Embryonic facial prominence (tissue), 1 donor: ENCODE results near the gene NUDT5.
"Not testable (repeated sequence)": the region's sequence is repeated elsewhere in the genome, so short reads cannot be mapped to it uniquely, and the experiment has no call there.

Source experiments
- DNase-seq: peaks from one replicate; pipeline ENCODE4 v3.0.0-alpha.2; 2016; ENCODE audit errors: extremely low spot score

Gene NUDT5

DNA sequence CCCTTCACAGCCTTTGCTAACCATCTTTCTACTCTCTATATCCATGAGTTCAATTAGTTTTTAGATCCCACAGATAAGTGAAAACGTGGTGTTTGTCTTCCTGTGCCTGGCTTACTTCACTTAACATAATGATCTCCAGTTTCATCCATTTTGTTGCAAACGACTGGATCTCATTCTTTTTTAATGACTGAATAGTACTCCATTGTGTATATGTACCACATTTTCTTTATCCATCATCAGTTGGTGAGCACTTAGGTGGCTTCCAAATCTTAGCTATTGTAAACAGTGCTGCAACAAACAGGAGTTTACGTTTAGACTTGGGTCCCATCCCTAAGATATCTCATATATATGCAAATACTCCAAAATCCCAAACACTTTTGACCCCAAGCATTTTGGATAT is 9.4 kb upstream of the NUDT5 start:
- DNase-seq, result no peak

DNA sequence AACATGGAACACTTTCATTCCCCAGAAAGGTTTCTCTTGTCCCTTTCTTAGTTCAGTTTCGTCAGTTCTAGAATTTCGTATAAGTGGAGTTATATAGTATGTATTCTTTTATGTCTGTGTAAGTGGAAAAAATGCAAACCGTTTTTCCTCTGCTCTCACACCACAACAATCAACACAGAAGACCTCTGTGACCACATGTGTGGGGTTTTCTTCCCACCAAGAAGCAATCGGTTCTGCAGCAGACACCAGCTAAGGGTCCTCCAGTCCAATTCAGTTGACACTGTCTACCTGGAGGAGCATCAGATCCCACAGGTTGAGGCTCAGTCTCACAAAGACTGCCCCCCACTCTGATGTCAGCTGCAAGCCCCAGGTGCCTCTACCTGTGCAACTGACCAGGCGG is 6.5 kb upstream of the NUDT5 start:
- no peak for DNase-seq

DNA sequence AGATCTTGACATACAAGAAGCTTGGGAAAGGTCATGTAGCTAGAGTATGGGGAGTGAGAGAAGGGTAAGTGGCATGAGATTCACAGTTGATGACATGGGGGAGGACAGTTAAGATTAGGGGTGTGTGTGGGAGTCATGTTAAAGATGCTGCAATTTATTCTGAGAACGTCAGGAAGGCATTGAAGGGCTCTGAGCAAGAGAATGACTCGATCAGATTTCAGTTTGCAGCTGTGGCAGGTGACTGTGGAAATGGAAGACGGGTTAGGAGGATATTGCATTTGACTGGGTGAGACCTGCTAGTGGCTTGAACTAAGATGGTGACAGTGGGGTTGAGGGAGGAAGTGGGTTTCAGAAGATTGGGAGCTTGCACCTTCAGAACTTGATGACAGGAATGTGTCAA is 5.9 kb upstream of the NUDT5 start:
- DNase-seq, result no peak

DNA sequence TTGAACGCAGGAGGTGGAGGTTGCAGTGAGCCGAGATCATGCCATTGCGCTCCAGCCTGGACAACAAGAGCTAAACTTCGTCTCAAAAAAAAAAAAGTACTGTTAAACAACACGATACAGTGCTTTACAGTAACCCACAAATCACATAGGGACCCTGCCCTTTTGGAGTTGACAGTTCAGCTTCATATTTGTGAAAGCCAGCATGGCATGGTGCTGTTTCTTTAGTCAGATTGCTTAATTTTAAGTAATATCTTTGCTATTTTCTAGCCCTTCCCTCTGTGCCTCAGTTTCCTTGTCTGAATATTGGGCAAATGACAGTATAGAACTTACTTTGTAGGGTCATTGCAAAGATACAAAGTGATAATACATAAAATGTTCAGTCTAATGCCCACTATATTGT is 5.2 kb upstream of the NUDT5 start:
- DNase-seq, result no peak

DNA sequence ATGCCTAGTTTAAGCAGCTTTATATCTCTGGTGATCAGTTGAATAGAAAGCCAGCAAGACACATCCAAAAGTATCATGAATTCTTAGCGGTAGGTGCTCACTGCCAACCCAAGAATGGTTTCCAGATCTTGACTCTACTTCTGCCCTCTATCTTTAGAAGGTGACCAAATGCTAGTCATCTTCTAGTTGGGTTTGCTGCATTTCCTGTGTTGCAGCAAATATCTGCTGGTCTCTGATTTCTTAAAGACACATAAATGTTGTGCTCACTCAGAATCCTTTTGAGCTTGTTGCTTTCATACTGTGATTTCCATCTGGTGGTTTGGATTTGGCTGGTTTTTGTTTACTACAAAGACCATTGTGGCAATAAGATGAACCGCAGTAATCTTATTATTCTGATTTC is 2.5 kb upstream of the NUDT5 start:
- DNase-seq, result no peak

DNA sequence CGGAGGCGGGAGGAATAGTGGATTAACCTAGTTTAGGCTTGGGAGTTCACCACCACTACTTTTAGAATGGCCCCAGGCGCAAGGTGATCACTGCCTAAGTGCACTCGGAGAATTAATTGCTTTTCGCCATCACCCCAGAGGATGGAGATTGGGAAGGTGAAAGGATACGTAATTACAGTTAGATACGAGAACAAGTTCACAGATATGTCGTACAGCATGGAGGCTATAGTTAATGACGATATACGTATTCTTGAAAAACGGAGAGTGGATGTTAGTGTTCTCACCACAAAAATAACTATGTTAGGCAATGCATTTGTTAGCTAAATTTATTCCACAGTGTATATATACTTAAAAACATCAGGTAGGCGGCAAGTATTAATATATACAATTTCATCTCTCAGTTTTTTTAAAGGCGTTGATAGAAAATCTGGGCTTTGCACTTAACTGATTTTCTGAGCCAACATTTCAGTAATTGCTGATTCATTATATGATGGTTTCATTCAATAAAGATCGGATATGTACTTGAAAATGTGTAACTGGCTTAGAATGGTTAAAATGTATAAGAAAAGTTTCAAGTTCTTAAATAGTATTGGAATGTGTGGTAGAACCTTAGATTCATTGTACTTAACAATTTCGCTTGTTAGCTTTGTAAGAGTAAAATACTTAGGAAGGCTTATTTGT is 980 bp upstream of the NUDT5 start:
- DNase-seq, result no peak

DNA sequence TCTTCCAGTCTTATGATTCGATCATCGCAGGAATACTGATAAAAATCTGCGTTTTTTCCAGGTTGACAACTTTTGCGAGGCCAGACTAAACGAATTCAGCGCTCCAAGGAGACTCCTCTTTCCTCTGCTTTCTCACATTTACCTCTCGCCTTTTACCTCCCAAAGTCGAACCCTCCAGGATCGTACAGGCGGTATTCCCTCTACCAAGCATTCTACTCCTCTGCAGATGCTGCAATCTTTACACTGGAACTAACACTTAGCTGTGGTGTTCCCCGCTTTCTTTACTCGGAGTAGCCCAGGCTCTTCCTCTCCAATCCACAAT is 449 bp downstream of the NUDT5 start:
- no peak for DNase-seq

DNA sequence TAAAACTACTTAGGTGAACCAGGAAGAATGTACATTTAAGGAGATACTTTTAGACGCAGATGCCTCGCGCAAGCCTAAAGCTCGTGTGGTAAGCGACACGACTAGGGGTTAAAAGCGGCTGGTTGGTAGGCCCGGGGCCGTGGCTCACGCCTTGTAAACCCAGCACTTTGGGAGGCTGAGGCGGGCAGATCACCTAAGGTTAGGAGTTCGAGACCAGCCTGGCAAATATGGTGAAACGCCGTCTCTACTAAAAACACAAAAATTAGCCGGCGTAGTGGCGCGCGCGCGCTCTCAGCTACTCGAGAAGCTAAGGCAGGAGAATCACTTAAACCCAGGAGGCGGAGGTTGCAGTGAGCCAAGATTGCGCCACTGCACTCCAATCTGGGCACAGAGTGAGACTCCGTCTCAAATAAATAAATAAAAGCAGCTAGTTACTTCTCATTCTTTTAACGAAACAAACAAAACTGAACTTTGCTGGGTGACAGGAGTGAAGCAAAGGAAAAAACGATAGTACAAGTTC is 879 bp downstream of the NUDT5 start:
- no peak for DNase-seq

DNA sequence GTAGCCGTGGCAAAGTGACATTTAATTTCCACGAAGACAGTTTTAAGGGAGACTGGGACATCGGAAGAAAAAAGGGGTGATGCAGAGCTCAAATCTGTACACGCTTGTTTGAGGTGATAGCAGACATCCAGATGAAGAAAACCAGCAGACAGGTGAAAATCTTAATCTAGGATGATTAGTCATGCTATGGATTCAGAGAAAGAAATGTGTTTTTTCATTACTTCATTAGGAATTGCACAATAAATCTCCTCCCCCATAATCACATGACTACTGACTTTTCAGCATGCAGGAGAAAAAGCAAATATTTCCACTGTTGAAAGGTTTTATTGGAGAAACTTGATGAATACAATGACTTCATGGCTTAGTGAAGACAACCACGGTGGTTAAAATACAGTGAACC is 2.5 kb downstream of the NUDT5 start:
- no peak for DNase-seq

DNA sequence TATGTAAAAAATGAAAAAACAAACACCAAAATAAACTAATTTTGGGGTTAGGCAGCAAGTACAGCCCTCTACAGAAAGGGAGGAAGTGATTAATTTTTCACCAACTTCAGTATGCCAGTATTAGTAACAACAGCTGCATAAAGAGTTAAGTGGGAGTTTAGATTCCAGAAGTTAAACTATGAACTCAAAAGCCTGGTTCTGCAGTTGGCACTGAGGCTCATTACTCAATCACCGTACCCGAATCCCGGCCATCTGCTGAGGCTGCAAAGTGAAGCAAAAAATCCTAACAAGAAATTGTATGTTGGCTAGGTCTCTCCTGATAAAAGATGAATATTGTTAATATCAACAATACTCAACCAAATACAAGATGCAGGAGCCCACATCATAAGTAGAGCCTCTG is 4.0 kb downstream of the NUDT5 start:
- no peak for DNase-seq

DNA sequence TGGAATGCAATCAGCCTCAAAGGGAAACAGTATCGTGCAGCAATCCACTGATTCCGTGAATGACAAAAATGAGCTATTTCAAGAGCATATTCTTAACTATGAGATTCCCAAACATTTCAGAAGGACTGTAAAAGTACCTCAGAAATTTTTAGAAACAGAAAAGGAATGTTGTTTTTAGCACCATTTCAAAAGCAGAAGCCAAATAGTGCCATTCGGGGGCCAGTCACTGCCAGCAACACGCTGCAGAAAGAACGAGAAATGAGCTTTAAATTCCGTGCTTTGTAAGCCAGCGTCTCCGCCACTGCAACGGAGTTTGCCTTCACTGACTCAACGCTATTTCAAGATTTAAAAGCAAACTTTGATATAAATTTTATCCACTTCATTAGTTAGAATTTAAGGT is 6.3 kb downstream of the NUDT5 start:
- no peak for DNase-seq

DNA sequence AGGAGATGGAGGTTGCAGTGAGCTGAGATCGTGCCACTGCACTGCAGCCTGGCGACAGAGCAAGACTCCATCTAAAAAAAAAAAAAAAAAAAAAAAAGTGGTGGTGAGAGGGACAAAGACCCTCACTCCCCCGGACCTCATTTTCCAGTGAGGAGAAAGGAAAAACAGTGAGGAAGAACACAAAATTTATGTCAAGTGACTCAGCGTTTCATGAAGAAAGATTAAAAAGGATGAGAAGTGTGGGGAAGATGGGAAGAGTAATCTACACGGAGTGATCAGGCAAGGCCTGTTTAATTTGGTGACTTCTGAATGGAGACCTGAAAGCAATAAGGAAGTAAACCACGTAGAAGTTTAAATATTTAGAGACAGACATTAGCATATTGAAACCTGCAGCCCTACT is 7.0 kb downstream of the NUDT5 start:
- no peak for DNase-seq

DNA sequence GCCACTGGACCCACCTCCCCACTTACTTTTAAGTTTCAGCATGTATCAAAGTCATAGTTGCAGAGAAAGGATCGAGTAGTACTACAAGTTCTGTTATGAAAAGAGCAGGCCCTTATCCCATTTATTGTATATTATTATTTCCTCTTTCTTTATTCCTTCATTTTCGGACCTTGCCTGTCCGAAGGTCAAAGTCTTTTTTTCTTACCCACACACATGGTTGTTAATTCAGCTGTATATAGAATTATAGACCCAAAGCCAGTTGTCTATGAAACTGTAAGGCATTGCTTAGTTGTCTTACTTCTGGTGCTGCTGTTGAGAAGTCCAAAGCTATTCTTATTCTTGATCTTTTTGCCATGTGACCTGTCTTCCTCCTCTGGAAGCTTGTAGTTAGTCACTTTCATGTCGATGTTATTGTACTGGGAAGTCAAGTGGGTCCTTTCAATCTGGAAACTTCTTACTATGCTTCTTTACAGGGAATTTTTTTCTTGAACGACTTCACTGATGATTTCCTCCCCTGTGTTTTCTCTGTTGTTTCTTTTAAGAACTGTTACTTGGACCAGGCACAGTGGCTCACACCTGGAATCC is 8.3 kb downstream of the NUDT5 start:
- no peak for DNase-seq

DNA sequence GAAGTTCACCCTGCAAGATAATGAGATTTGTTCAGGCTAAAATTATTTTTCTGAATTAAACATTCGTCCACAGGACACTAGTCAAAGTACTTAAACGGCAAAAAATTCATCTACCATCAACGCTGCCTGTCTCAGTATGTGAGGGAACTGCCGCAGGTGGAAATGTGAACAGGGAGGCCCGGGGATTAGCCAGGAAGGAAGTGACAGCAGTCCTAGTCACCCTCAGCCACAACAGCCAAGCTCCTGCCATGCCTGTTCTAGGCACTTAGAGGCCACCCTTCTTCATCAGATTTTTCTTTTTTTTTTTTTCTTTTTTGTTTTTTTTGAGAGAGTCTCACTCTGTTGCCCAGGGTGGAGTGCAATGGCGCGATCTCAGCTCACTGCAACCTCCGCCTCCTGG is 9.4 kb downstream of the NUDT5 start:
- no peak for DNase-seq

DNA sequence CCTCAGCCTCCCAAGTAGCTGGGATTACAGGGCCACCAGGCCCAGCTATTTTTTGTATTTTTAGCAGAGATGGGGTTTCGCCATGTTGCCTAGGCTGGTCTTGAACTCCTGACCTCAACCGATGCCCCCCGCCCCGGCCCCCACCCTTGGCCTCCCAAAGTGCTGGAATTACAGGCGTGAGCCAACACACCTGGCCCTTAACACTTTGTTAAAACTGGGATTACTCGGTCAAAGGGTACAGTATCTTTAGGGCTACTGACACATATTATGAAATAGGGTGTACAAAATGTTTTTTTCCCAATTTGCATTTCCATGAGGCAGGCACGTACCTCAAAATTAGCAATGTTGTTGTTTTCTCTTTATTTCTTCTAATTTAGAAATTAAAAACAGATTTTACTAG is 11.5 kb downstream of the NUDT5 start:
- no peak for DNase-seq

DNA sequence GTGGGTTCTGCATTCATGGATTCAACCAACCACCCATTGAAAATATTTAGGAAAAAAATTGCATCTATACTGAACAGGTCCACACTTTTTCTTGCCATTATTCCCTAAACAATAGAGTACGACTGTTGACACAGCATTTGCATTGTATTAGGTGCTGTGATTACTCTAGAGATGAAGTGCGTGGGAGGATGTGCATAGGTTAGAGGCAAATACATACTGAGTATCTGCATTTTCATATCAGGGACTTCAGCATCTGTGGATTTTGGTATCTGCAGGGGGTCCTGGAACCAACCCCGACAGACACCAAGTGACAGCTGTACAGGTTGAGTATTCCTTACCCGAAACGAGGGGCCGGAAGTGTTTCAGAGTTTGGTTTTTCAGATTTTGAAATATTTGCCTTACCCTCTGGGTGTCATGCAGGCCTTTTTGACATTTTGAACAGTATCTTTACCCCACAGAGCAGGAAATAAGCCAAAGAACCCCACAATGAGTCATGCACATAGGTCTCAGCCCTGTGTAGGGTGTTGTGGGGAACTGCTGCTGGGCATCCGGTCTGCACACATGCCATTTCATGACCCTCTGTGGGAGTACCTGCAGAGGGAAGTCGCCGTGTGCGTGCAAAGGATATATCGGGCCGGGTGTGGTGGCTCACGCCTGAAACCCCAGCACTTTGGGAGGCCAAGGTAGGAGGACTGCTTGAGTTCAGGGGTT is 14.5 kb downstream of the NUDT5 start:
- no peak for DNase-seq

DNA sequence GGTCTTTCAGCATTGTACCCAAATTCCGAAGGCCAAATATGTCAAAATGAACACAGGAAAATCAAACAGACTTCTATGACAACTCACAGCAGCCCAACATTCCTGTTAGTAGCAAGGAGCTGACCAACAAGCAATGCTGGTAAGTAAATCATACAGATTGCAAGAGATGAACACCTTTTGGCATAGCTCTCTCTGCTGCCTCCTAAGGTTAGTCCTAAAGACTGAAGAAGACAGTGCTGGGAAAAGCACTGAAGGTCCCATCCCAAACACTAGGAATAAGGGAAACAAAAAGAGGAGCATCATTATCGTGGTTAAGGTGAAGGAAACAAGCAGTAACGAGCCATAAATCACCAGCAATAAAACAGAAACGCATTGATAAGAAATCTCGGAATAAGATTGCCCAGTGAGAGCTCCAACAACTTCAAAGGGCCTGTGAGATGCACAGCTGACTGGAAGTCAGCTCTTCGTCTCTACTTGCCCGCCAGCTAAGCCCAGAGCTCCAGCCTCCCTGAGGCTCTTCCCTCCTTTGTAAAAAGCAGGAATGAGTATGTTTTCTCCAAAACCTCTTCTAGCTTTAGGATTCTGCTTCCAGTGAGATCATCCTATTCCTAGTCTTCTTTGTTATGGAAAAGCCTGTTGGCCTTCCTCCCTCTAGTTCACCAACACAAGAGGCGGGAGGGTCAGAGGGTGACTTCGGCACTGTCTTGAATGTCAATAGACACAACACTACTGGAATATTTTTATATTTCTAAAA is 15.3 kb downstream of the NUDT5 start:
- DNase-seq, result no peak

DNA sequence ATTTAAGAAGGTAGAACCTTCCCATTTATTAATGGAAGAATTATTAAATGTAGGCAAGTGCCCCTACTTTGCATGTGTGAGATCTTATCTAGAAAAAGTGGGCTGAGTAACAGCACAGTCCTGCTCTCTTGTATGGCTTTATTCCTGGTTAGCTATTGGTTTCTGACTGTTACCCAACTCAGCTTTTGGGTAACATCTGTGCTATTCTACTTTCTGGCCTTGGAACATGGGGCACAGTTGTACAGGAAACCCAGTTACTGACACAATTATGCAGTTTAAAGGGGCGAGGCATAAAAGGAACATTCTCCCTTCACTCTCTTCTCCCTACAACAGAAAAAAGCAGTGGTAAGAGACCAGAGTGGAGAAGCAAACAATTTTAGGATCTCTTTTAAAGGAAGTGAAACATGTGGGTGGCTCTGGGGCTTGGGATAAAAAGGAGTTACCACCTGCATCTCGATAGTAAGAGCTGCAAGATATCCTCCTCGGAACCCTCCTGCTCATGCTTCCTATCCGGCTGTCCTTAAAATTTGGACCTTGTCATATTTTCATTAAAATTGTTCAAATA is 16.0 kb downstream of the NUDT5 start:
- DNase-seq, result no peak

DNA sequence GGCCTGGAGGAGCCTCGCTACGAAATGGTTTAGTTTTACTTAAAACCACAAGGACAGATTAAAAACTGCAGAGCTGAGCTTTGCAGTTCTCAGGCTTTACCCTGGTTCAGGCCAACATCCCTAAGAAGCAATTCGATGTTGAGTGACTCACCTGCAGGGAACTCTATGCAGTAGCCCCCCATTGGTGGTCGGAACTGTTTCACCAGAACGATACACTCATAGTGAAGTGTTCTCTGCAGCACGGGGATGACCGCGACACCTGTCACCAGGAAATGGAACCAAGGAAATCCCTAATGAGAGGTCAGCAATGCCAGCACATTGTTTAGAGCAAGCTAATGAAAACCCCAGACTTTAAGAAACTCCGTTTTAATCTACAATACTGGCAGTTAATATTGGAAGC is 18.0 kb downstream of the NUDT5 start:
- DNase-seq, result no peak

DNA sequence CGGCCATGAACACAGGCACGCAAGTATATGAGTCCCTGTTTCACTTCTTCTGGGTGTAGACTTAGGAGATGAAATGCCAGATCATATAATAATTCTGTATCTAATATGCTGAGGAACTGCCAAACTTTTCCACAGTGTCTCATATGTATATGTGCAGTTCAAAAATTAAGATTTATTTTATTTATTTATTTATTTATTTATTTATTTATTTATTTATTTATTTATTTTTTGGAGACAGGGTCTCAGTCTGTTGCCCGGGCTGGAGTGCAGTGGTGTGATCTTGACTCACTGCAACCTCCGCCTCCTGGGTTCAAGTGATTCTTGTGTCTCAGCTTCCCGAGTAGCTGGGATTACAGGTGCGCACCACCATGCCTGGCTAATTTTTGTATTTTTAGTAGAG is 24.2 kb downstream of the NUDT5 start:
- not testable (repeated sequence) for DNase-seq

DNA sequence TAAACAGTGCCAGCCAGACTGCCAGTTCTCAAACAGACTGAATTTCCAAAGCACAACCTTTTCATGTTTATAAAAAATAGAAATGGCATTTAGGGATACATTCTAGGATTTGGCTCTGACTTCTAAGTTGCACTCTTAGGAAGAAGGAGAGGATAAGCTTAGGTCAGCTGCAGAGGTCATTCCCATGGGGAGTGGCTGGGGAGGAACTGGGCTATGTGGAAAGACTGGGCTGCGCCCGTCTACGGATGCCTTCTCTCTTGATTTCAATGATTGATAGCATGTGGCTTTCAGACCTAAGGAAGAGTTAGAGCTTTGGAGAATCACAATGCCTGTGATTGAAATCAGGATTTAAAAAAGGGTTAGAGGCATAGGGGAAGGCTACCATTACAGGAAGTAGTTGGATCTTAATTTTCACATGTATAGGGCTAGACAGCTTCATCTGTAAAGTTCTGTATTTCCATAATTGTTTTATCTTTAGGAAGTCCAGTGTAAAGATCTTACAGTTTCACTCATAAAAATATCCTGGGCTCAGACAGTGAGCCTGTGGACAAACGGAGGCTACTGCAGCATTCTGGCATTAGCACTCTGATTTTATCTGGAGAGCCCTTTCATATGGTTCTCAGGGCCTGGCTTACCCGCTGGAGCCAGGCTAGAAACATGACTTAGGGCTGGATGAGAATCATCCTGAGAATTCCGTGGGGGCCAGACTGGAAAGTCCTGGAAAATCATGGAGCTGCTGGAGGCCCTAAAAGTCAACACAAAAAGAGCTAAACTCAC is 29.5 kb downstream of the NUDT5 start:
- DNase-seq, result no peak

DNA sequence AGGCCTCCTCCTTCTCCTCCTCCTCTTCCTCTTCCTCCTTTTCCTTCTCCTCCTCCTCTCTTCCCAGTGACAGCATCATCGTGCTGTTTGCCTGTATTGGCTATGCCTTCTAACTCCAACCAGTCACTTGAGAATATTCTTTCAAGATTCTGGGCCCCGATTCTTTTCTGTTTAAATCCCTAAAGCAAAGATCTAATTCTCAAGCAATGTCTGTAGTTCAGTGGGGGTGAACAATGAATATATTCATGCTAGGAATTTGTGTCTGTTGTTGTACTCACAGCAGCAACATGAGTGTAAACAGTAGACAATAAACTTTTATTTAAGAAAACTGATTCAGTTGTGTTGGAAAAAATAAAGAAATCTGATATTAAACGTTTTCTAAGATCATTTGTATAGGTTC is 30.7 kb downstream of the NUDT5 start:
- DNase-seq, result no peak
